ENCODE data around the gene RBL2.

GRCh38 chr16:53529513-53529912 is 95.2 kb downstream of the RBL2 start:
- no peak for TF ChIP-seq CTCF (IDR thresholded peaks at IDR 0.05 in 2 of 3, conservative IDR thresholded peaks at IDR 0.05 in 1 of 3; ENCODE audit: borderline replicate concordance in 1 of 3, insufficient read depth in 1 of 3, low read depth in 2 of 3, low read length in 2 of 3)
- no peak for TF ChIP-seq TCF7L2 (IDR thresholded peaks at IDR 0.05; ENCODE audit: borderline replicate concordance, extremely low read depth, insufficient read depth, insufficient read length)
- no peak for TF ChIP-seq ZNF274 (IDR thresholded peaks at IDR 0.05; ENCODE audit: low read depth, low read length)
